Forelimb muscle (tissue), 1 donor: ENCODE data around the gene CDC20B. TPM values are rescaled to one million over a fixed set of nuclear protein-coding genes. Genes with fewer than 3 reads are reported as not detected.

Source experiments
- DNase-seq: peaks from one replicate; pipeline ENCODE4 v3.0.0-alpha.2; 2013; ENCODE audit warnings: low read depth
- polyA plus RNA-seq: library from polyadenylated mRNA; unstranded; fragments of 120-200 nt; gene quantifications from one replicate; pipeline ENCODE4 v1.2.1, GENCODE V29; 2013; ENCODE audit not compliant: insufficient read length

Gene CDC20B
- polyA plus RNA-seq = not detected

GRCh38 chr5:55172937-55173686 lies at the start of gene CDC20B:
TSS of gene CDC20B (minus strand) at chr5:55173177. CDS start at chr5:55173000, 177 bp downstream.
- DNase-seq = no peak

- no peak for DNase-seq
Measured at GRCh38 chr5:55222092-55222984, 49.4 kb upstream of the CDC20B start.

- no peak for DNase-seq
Measured at GRCh38 chr5:55220433-55221185, 47.6 kb upstream of the CDC20B start.

GRCh38 chr5:55219770-55220169 lies 46.8 kb upstream of the CDC20B start:
- DNase-seq = no peak

DNA sequence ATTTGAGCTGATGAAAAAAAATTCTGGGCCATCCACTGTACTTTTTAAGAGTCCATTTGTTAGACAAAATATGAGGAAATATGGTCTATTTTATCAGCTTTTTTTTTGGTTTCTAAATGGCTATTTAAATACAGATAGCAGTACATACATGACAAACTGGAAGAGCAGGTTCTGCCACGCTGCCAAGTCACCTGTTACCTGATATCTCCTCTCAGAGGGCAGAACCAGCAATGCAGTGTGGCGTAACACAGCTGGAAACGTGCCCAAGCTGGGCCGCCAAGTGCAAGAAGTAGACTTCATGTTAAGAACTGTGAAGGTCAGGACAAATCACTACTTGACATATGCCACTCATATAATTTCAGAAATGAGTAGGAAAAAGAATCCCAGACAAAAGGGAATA lies 46.0 kb upstream of the CDC20B start:
- DNase-seq = no peak

- DNase-seq = no peak
Measured at GRCh38 chr5:55211184-55211874, 38.4 kb upstream of the CDC20B start.

- no peak for DNase-seq
Measured at GRCh38 chr5:55205001-55205400, 32.0 kb upstream of the CDC20B start.

GRCh38 chr5:55191165-55191564 lies 18.2 kb upstream of the CDC20B start:
- no peak for DNase-seq

GRCh38 chr5:55188656-55189540 lies 15.9 kb upstream of the CDC20B start:
- no peak for DNase-seq

GRCh38 chr5:55187370-55187769 lies 14.4 kb upstream of the CDC20B start:
- DNase-seq = no peak

DNA sequence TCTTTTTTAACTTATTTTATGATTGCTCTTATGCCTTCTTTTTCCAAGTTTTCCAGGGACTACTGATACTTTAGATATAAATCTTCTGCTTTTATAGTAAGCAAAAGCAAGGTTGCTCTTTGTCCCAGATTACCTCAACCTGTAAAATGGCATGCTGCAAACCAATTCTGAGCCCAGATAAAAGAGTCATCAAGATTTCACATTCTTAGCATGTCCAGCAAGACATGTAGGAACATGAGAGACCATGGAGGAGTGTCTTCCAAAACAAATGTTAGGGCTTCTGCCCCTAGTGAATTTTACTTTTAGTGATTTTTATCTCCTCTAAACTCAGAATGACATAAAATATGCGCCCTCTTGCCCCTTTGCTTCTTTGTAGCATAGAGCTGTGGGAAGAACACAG lies 7.0 kb upstream of the CDC20B start:
- DNase-seq = no peak

- no peak for DNase-seq
Measured at GRCh38 chr5:55177078-55177477, 4.1 kb upstream of the CDC20B start.

GRCh38 chr5:55176176-55176818 lies 3.3 kb upstream of the CDC20B start:
- DNase-seq = no peak

DNA sequence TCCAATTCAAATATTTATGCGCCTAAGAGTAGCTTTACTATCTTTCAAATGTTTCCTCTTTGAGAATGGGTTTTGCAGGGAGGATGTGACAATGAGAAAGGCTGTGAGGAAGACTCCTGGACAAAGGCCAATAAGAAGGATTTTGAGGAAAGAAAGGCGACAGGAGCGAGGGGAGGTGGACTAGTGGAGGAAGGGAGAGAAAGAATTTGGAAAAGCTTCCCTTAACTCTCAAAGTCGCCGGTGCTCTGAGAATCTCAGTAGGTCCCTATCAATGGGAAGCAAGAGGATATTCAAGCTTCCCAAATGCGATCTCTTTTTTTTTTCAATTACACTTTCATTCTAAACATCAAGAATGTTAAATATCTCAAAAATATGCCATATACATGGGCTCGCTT lies 2.8 kb upstream of the CDC20B start:
- no peak for DNase-seq

GRCh38 chr5:55173687-55174230 lies 782 bp upstream of the CDC20B start:
- no peak for DNase-seq

GRCh38 chr5:55172051-55172899 lies 702 bp downstream of the CDC20B start:
- no peak for DNase-seq

GRCh38 chr5:55171471-55171870 lies 1.5 kb downstream of the CDC20B start:
- no peak for DNase-seq

DNA sequence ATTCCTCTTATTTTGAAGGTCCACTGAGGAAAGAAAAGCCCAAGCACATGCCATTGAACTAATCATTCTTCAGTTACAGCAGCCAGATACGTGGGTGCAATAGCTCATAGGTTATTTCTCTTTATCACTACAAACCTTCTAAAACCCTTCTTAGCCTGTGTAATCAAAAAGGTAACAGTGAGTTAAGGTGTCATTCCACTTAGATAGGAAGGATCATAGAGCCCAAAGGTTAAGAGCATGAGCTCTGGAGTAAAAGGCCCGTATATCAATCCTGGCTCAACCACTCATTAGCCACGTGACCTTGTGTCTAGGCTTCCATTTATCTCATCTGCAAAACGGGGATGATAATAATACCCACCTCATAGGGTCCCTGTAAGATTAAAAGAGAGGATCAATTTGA lies 10.3 kb downstream of the CDC20B start:
- no peak for DNase-seq
